ENCODE measurements around the gene ATP6V0C. TPM values are rescaled to one million over a fixed set of nuclear protein-coding genes. Genes with fewer than 3 reads are reported as not detected.

Gene ATP6V0C
- total RNA-seq, 1 experiment from 2014 or later = 212 TPM

GRCh38 chr16:2465653-2466415, 47.9 kb upstream of the ATP6V0C start:
- Mint-ChIP-seq H3K27ac (peak overlapping the region; percentile 57), H3K4me1 (peaks cover 14% of the 10 kb centered on the region), H3K9me3 (no peaks in the 10 kb centered on the region), H3K36me3 (peaks cover 6% of the 10 kb centered on the region; the same call in 1 of the 2 replicates), H3K27me3 (ENCODE audit: low read depth) (peaks cover 20% of the 10 kb centered on the region), H3K4me3 (no peak overlapping the region)
- TF ChIP-seq RORB (CRISPR knock-in tag; IDR thresholded peaks at IDR 0.05) (no peak), SMAD3 (CRISPR knock-in tag; IDR thresholded peaks at IDR 0.05; ENCODE audit: borderline replicate concordance) (no peak), FOXK1 (CRISPR knock-in tag; IDR thresholded peaks at IDR 0.05) (no peak), ARID4B (CRISPR knock-in tag; IDR thresholded peaks at IDR 0.05; ENCODE audit: borderline replicate concordance) (no peak), PRDM15 (CRISPR knock-in tag; IDR thresholded peaks at IDR 0.05) (no peak), FOXJ3 (CRISPR knock-in tag; IDR thresholded peaks at IDR 0.05; ENCODE audit: borderline replicate concordance) (no peak), ESRRA (CRISPR knock-in tag; IDR thresholded peaks at IDR 0.05; ENCODE audit: borderline replicate concordance) (no peak), FOXP4 (CRISPR knock-in tag; IDR thresholded peaks at IDR 0.05) (0 out of 2 replicates have a peak, but pooled peaks have one; percentile 25), ZNF317 (CRISPR knock-in tag; IDR thresholded peaks at IDR 0.05; ENCODE audit: borderline replicate concordance, low read depth) (no peak), NFYB (CRISPR knock-in tag; conservative IDR thresholded peaks at IDR 0.05; ENCODE audit: low read depth) (no peak), CREB1 (CRISPR knock-in tag; IDR thresholded peaks at IDR 0.05) (no peak), ZNF121 (CRISPR knock-in tag; IDR thresholded peaks at IDR 0.05) (peak; percentile 56; the same call in 1 of the 2 replicates)
- ChIA-PET POLR2A (interaction anchor here (0.9 kb wide), 1 partner anchor 11 kb away, joined by 3 read pairs; no protein-coding TSS in a partner anchor), CTCF (no interaction called here)
- DNase-seq (ENCODE audit: low spot score) = peak; percentile 50
- peak; percentile 27 for ATAC-seq
